Kidney (tissue), 14 donors: ENCODE measurements around the gene CCT7. TPM values are rescaled to one million over a fixed set of nuclear protein-coding genes. Genes with fewer than 3 reads are reported as not detected.

ENCODE experiments used
- DNase-seq, 5 donors: peaks; one replicate each; pipeline ENCODE4 v3.0.0-alpha.2; 2013 to 2020
- FAIRE-seq: peaks from 2 replicates; lab custom pipeline; 2012; peaks lifted over from hg19 to GRCh38; lab: Jason Lieb, UNC
- H3K27ac ChIP-seq, 2 donors: one replicate each; pipeline ENCODE4 v1.7.0; 2013; ENCODE audit warnings: low read depth in 2 of 2, low read length in 2 of 2, inconsistent platforms in 1 of 2
- H3K27me3 ChIP-seq: one replicate; pipeline ENCODE4 v1.7.1; 2013; ENCODE audit warnings: low read length, inconsistent platforms; ENCODE audit not compliant: control insufficient read depth, insufficient read depth
- H3K36me3 ChIP-seq, 3 donors: one replicate each; pipeline versions ENCODE4 v1.7.0 to v1.7.1; 2013; ENCODE audit warnings: low read length in 3 of 3, control low read depth in 1 of 3, inconsistent platforms in 1 of 3; ENCODE audit not compliant: insufficient read depth in 3 of 3, control insufficient read depth in 2 of 3
- H3K4me1 ChIP-seq, 3 donors: one replicate each; pipeline versions ENCODE4 v1.7.0 to v1.7.1; 2013; ENCODE audit warnings: low read length in 3 of 3, inconsistent platforms in 1 of 3, low read depth in 1 of 3; ENCODE audit not compliant: control insufficient read depth in 2 of 3, insufficient read depth in 2 of 3
- H3K4me3 ChIP-seq, 3 donors: one replicate each; pipeline versions ENCODE4 v1.7.0 to v1.8.1; 2013; ENCODE audit warnings: low read length in 3 of 3, control low read depth in 1 of 3, inconsistent platforms in 1 of 3
- H3K9ac ChIP-seq, 3 donors: one replicate each; pipeline versions ENCODE4 v1.7.0 to v1.7.1; 2013; ENCODE audit warnings: low read length in 3 of 3, control low read depth in 1 of 3, inconsistent platforms in 1 of 3
- H3K9me3 ChIP-seq, 3 donors: one replicate each; pipeline versions ENCODE4 v1.7.0 to v1.7.1; 2013; ENCODE audit warnings: low read length in 3 of 3, control low read depth in 1 of 3, inconsistent platforms in 1 of 3; ENCODE audit not compliant: control insufficient read depth in 2 of 3, insufficient read depth in 1 of 3
- CTCF ChIP-seq: IDR thresholded peaks from 3 replicates; pipeline ENCODE4 v1.5.1; 2012; ENCODE audit warnings: mild to moderate bottlenecking, moderate library complexity, borderline replicate concordance; ENCODE audit not compliant: insufficient read depth; ENCODE audit errors: extremely low read depth
- intact Hi-C: fragments of 100-400 bp; cut with DNase I; formaldehyde crosslinking; loops from one replicate; pipeline ENCODE4 v1.11.1; 2022
- polyA plus RNA-seq: library from polyadenylated mRNA; stranded (reverse); fragments of 350-450 nt; fragmentation: Illumina TruSeq; extraction: RNeasy Lipid Tissue Mini Kit (QIAGEN cat#74804); gene quantifications from one replicate; pipeline ENCODE4 v1.2.3, GENCODE V29; 2014; ENCODE audit warnings: low read depth, low replicate concordance; ENCODE audit not compliant: insufficient read depth
- total RNA-seq: library from RNA; stranded (reverse); fragmentation: NEBNext Ultra II Directional; extraction: Animal tissue kit (Norgen Biotek cat#: 25700); gene quantifications from one replicate; pipeline ENCODE4 v1.2.1, GENCODE V29; 2021
- donor health status: control.
- donor health status: control.
- donor health status: control.
- donor health status: control.
- donor health status: control.
- donor health status: DM: yes; HTN: yes; CAD: no.
- donor health status: Normal renal cell carcinoma (clear cell type).

CCT7 gene
- total and polyA plus RNA-seq, 2 donors from 2014 or later = 164 to 173 TPM

- no peak overlapping the region for H3K9ac ChIP-seq
- no peak for FAIRE-seq
- intact Hi-C loops = no loop called here
- H3K27me3 ChIP-seq = peaks cover 16% of the 10 kb centered on the region
- H3K36me3 ChIP-seq = no peaks in the 10 kb centered on the region
- H3K27ac ChIP-seq = no peak overlapping the region
- peaks cover 0 to 6% (median 0%) of the 10 kb centered on the region in 3 donors for H3K4me1 ChIP-seq
- H3K9me3 ChIP-seq = no peaks in the 10 kb centered on the region
- H3K4me3 ChIP-seq = no peak overlapping the region
- no peak for DNase-seq
- TF ChIP-seq CTCF = no peak
These were observed 30.2 kb downstream of the CCT7 start for GRCh38 chr2:73264332-73264606.

DNA sequence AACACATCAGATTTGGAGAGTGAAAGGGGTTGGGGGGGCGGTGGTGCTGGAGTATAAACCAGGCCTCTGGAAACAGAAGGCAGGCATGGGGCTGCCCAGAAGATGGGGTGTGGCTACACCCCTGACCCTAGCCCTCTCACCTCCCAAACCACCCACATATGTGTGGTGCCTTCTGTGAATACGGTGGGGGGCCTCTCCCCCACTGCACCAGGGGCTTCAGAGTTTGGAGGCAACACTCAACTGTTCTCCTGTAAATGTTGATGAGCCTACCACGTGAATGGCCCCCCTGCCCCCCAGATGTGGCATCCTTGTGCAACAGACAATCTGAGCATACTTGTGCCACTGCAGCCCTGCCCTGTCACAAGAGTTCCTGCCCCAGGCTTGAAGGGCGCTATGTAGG lies 30.7 kb downstream of the CCT7 start:
- H3K36me3 ChIP-seq = no peaks in the 10 kb centered on the region
- no peak overlapping the region for H3K9ac ChIP-seq
- peaks cover 0 to 6% (median 0%) of the 10 kb centered on the region in 3 donors for H3K4me1 ChIP-seq
- no peak for TF ChIP-seq CTCF
- H3K4me3 ChIP-seq = no peak overlapping the region
- DNase-seq (no peak), FAIRE-seq (no peak)
- H3K27me3 ChIP-seq = peaks cover 16% of the 10 kb centered on the region
- no peak overlapping the region for H3K27ac ChIP-seq
- intact Hi-C loops = no loop called here
- no peaks in the 10 kb centered on the region for H3K9me3 ChIP-seq

DNA sequence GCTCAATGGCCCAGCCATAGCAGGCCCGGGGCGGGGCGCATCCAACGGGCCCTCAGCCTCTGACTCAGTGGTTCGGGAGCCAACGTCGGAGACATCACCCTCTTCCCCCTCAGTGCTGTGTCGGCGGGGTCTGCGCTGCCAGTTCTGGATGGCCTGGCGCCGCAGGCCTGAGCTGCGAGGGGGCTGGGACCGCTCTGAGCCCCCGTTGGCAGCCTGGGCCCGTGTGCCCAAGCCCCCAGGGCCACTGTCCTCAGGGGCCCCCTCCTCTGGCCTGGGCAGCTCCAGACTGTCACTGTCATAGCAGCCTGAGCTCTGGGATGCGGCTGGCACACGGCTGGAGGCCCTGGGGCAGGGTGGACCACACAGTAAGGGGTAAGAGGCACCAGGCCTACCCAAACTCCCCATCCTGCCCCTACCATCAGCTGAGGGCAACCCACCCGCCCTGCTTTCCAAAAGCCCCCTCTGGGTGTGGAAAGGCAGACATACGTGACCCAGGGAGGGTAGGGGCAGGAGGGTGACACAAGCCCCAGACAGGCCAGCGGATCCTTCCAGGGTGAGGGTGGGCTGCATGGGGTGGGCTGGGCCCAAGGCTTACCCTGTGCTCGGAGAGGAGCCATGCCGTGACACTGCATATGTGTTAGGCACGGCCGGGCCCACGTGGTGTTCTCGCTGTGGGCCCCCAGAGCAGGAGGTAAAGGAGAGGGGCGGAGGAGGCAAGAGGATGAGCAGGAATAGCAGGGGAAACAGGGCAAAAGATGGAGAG lies 31.4 kb downstream of the CCT7 start:
- peaks cover 0 to 6% (median 0%) of the 10 kb centered on the region in 3 donors for H3K4me1 ChIP-seq
- H3K9me3 ChIP-seq = no peaks in the 10 kb centered on the region
- peaks cover 18% of the 10 kb centered on the region for H3K27me3 ChIP-seq
- no peak overlapping the region for H3K4me3 ChIP-seq
- intact Hi-C loops = no loop called here
- FAIRE-seq (no peak), DNase-seq (no peak)
- no peaks in the 10 kb centered on the region for H3K36me3 ChIP-seq
- no peak for TF ChIP-seq CTCF
- H3K9ac ChIP-seq = no peak overlapping the region
- no peak overlapping the region for H3K27ac ChIP-seq
